HG02973 (cell line): ENCODE results near the gene PRR29.
"Not testable (repeated sequence)": the region's sequence is repeated elsewhere in the genome, so short reads cannot be mapped to it uniquely, and the experiment has no call there.

ENCODE experiments used
- ATAC-seq: cut with Tn5 transposase; IDR thresholded peaks from one replicate; pipeline ENCODE4 v1.9.1; 2021; ENCODE audit warnings: moderate library complexity; ENCODE audit not compliant: unreplicated experiment

PRR29 gene

DNA sequence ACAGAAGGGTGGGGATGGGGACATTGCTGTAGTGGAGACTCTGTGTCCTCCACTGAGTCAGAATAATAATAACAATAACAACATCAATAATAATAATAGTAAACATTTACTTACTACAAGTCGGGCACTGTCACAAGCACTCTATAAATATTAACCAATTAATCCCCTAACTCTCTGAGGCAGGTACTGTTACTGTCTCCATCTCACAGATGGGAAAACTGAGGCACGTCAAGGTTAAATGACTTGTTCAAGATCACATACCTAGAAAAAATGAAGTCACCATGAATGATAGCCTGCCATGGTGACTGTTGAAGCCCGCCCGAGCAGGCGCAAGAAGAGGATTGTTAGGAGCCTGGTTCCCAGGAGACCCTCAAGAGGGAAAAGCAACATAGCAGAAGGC lies 10.2 kb downstream of the PRR29 start:
- ATAC-seq = no peak

DNA sequence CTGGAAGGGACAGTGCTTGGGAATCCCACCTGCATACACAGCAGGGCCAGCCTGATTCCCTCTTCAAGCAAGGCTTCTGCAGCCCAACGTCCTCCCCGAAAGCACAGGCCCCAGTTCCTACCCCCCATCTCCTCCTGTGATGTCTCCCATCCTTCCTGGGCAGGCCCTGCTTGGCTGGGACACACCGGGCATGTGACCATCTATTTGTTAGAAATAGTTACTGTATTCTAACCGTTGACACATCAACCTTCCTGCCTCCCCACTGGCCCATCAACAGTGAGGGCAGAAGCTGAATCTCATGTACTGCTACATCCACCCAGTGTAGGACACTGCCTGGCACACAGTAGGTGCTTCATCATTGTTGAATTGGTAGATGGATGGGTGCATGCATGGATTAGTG lies 10.7 kb downstream of the PRR29 start:
- no peak for ATAC-seq

DNA sequence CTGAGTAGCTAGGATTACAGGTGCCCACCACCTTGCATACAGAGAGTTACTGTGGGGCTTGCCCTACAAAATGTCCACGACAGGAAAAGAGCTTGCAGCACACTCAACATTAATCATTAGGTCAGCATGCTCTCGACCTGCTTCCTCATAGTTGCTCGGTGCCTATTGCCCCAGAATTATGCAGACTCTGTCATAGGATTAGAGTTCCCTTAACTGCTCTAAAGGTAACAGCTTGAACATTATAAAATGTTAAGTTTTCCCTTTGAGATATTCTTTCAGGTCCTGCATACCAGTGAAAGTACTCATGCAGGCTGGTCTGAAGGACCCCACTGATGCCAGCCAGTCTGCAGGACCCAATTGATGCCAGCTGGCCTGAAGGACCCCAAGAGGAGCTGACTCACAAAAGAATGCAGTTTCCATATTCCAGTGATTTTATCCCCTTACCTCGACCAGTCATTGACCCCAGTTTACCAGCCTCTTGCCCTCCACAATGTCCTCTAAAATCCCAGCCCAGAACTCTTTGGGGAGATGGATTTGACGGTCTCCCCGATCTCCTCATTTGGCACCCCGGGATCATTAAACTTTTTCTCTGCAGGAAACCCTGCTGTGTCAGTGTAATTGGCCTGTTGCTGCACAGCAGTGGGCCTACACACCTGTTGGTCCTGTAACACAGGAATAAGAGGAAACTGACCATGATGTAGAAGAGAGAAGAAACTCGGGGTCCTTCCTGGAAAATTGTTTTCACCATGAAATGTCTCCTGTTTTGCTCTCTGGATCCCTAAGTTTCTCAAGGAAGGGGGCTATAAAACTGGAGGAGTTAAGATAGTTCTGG lies 11.6 kb downstream of the PRR29 start:
- no peak for ATAC-seq

DNA sequence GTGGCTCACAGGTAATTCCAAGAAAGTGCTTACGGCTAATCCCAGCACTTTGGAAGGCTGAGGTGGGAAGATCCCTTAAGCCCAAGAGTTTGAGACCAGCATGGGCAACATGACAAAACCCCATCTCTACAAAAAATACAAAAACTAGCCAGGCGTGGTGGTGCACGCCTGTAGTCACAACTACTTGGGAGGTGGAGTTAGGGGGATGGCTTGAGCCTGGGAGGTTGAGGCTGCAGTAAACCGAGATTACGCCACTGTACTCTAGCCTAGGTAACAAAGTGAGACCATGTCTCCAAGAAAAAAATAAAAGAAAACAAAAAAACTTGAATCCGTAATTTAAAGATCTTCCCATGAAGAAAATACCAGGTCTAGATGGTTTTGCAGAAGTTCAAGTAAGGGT lies 17.3 kb downstream of the PRR29 start:
- ATAC-seq = no peak

DNA sequence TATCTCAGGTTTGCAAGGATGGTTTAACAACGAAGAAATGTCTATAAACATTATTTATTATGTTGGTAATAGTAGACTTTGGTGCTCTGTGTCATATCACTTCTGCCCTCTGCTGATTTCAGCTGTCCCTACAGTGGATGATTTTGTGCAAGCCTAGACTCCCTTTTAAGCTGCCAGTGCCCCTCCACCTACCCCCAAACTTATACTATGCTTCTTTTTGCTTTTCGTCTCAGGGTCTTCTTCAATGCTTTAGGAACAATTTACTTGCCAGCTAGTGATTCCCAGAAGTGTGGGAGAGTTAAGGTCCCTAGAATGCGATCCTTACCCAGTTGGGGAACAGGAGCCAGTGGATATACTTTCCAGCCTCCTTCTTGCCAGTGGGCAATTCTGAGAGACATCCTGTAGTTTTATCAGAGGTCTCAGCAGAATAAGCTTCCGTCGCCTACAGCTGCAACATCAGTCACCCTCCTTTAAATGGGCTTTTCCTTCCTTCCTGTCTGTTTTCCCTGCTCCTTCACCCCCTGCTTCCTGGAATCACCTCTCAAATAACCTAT lies 18.2 kb downstream of the PRR29 start:
- ATAC-seq = no peak

DNA sequence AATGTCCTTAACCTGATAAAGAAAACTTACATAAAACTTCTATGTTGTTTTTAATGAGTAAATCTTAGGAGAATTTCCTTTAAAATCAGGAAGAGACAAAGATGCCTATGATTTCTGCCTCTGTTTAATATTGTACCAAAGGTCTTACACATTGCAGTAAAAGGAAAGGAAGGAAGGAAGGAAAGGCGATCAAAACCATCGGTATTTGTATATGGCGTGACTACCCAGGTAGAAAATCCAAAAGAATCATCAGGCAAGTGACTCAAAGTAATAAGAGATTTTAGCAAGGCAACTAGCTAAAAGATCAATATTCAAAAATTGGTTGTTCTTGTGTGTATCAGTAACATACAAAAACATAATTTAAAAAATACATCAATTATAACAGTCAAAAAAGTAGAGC lies 18.8 kb downstream of the PRR29 start:
- no peak for ATAC-seq

DNA sequence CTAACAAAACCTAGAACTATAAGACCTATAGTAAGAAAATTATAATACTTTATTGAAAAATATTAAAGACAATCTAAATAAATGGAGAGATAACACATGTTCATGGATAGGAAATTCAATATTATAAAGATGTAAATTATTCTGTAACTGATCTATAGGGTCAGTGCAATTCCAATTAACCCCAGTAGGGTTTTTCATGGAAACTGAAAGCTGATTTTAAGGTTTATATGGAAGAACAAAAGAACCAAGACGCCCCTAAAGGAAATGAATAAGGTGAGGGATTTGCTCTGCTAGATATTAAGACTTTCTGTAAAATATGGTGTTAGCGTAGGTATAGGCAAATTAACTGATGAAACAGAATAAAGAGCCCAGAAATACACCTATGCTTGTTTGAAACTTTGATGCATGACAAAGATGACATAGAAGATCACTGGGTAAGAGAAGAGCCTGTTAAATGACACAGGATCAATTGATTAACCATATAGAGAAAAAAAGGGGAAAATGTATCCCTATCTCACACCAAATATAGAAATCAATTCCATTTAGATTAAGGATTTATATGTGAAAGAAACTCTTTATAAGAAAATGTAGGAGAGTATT lies 19.3 kb downstream of the PRR29 start:
- ATAC-seq = no peak

DNA sequence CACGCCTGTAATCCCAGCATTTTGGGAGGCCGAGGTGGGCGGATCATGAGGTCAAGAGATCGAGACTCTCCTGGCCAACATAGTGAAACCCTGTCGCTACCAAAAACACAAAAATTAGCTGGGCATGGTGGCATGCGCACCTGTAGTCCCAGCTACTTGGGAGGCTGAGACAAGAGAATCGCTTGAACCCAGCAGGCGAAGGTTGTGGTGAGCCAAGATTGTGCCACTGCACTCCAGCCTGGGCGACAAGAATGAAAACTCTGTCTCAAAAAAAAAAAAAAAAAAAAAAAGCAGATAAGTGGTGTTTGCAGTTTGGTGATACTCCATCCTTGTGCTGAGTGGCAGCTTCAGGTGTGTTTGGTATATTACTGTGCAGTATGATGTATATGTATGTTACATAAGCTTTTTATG lies 21.4 kb downstream of the PRR29 start:
- not testable (repeated sequence) for ATAC-seq

DNA sequence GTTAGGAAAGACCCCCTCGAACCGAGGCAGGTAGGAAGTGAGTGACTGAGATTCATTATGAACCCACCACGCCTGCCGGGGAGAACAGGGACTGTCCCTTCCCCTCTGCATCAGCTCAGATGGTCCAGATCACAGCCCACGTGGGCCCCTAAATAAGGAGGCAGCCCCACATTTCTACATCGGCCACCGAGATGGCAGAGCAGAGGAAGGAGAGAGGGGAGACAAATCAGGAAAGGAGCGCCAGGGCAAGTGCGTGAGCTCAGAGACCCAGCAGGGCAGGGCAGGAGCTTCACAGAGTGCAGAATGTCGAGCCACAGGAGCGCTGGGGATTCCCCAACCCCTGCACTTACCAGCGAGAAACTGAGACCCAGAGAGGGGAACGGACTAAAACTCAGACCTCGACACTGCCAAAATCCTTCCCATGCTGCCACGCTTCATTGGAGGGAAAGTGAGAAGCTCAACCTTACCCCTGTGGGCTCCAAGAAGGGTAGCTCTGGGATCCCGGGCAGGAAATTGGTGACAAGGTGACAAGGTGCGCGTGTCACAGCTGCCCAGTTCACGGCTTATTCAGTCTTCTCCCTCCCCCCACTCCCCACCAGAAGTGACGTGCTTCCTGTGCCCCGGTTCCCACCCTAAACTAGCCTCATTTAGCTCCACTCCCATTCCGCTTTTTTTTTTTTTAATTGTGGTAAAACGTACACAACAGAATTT lies 22.1 kb downstream of the PRR29 start, which contains the start of gene ICAM2:
Gene ICAM2 (minus strand): TSS at position 578 of the 711 bp plus-strand sequence. CDS start 13,942 bp downstream, outside the sequence.
- ATAC-seq = peak; percentile 52

DNA sequence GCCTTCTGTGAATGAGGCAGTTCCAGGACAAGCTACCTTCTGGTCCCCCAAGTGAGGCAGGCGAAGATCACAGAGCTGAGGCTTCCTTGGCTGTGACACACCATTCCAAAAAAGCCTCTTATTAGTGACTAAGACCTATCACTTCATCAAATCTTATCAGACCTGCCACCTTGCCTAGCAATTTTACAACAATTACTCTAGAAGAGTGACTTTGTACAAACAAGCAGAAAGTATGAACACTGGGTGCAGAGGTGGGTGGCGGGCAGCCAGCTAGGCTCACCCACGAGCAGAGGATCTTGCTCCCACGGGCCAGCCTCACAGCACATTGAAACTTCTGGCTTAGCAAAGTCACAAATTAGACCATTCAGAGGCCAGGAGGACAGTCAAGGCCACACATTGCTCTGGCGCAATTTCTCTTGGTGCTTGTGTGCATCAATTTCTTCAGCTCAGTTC lies 24.5 kb downstream of the PRR29 start:
- ATAC-seq = no peak

DNA sequence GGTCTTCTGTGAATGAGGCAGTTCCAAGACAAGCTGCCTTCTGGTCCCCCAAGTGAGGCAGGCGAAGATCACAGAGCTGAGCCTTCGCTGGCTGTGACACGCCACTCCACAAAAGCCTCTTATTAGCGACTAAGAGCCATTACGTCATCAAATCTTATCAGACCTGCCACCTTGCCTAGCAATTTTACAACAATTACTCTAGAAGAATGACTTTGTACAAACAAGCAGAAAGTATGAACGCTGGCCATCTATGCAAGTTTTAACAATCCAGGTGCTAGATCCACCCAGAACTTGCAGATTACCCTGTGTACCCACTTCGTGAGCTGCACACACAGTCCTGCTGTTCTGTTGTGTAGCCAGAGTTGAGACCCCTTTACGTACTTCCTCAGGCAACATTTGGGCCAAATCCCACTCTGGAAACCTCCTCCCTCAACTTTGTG lies 26.1 kb downstream of the PRR29 start:
- no peak for ATAC-seq

DNA sequence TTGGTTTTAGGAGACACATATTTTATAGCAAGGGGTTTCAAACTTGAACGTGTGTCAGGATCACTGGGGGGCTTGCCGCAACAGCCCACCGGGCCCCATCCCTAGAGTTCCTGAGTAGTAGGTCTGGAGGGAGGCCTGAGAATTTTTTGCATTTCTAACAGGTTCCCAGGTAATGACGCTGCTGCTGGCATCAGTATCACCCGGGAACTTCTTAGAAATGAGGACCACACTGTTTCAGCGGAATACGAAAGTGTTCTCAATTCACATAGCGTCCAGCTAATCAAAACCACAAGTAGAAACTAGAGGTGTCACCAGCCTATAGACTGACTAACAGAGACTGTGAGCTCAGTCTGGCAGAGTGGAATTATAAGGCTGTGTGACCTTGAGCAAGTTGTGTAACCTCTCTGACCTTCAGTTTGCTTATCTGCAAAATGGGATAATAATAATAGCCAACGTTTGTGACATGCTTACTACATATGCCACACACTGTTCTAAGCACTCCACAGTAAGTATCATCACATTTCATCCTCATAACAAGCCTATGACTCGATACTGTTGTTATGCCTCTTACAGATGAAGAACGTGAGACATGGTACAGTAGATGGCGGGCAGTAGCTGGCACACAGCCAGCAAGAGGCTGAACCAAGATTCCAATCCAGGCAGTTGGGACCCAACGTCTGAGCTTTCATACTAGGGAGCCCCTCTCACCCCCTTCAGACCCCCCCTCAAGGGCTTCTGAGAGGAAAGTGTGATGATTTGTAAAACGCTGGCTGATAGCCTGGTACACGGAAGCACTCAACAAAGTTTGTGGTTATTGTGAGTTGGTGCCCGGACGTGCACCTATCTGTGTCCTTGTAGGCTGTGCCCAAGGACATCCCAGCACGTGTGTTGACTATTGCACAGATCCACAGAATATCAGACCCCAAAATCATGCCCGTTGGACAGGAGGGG lies 26.9 kb downstream of the PRR29 start:
- ATAC-seq = no peak

DNA sequence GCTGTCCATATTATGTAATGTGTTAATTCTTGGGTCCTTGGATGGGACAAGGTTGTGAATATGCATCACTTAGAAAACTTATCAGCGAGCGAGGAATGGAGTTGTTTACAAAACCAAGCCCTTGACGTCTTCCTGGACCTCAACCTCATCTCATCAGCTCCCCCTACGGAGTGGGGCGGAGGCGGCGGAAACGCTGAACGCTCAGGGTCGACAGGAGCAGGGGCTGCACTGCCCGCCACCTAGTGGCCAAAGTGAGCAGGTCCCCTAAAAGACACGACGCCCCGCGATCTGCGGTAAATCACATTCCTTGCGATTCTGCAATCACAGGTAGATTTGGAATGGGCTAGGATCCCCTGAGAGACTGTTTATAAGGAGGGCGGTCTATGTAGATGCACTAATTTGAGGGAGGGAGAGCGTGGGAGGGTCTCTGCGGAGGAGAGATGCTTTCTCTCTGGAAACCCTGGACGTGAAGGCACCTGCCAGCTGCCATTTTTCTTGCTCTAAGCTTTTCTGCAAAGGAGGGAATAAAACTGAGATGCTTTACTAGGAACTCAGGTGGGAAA lies 27.7 kb downstream of the PRR29 start:
- ATAC-seq = peak; percentile 58

DNA sequence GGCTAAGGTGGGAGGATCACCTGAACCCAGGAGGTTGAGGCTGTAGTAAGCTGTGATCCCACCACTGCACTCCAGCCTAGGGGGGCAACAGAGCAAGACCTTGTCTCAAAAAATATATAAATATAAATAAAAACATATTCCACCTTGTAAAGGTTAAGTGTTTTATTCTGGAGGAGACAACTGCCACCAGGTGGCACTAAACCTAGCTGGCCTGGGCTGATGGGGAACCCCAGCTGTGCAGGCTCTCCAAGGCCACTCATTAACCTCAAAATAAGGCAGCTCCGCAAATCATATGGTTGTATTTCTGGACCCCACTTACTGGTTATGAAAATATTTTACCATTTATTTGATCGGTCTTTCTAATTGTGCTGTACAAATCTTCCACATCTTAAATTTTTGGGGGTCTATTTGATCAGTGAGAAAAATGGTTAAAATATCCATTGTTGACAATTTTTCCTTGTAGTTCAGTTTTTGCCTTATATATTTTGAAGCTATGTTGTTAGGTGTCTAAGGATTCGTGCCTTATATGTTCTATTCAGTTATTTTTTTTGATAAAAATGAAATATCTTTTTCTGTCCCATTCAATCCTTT lies 30.8 kb downstream of the PRR29 start:
- no peak for ATAC-seq

DNA sequence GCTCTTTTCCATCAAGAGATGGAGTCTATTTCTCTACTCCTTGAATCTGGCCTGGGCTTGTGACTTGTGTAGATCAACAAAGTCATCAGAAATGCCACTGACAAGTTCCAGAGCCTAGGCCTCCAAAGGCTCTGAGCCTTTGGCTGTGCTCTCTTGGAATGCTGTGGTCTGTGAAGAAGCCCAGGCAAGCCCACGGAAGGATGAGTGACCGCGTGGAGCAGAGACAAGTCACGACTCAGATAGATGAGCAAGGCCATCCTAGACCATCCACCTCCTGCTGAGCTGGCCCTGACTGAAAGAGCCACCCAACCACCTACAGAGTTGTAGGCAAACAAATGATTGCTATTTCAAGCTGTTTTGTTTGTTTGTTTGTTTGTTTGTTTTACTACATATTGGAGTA lies 33.9 kb downstream of the PRR29 start:
- no peak for ATAC-seq

DNA sequence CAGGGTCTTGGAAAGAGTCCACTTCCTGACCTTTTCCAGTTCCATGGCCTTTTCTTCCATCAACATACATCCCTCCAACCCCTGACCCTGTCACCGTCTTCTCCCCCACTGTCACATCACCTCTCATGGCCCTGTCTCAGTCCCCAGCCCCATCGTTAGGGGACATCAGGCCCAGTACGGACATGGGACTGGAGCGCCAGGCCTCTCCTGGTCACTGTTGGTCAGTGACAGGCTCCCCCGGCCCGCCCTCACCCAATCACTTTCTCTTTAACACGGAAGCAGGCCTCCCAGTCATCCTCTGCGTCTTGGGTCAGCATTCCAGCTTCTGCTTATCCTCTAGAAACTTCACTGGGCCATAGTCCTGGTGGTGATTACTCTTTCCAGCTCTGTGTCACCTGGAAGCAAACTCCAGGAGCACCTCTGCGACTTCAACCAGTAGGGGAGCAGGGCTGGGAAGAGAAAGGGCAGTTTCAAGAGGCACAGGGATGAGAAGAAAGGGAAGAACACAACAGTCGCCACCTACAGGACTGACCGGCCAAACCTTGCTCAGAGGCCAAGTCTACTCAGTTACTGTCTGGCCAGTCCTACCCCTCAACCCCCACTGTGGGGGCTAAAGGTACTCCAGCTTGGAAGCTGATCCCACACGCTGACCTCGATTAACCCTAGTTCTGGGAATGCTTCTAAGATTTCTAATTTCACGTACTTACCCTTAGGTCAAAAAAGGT lies 38.2 kb downstream of the PRR29 start:
- ATAC-seq = no peak

DNA sequence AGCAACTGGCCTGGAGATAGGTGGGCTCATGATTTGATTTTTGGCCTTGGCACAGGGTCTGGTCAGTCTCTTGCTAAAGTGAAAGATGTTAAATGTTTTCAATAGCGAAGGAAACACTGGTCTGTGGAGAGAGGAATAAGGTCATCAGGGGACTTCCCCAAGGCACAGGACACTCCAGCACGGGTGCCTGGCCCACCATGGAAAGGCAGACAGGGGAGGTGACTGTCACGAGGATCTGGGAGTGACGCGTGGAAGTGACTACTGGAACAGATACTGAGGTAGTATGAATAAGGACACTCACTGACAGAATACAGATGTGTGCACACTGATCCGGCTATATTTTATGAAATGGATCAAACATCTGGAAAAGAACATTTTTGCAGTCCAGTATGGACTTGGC lies 39.0 kb downstream of the PRR29 start:
- no peak for ATAC-seq

DNA sequence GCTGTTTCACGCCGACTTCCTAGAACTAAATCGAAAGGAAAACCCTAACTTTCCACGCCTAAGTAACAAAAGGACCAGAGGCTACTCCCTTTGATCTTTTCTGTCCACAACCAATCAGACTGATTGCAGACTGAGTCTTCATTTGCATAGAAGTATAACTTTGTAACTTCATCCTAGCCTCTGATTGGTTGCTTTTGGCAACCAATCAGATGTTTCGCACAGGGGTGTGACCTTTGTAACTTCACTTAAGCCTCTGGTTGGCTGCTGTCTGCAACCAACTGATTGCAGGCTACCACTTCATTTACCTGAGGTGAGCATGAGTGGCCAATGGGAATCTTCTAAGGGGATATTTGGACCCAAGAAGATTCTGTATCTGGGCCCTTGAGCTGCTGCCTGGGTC lies 39.7 kb downstream of the PRR29 start:
- ATAC-seq = no peak
